HG03196 (cell line): ENCODE results near the gene VWDE.

Experiments
- ATAC-seq: cut with Tn5 transposase; IDR thresholded peaks from one replicate; pipeline ENCODE4 v1.9.1; 2021; ENCODE audit not compliant: unreplicated experiment

VWDE gene

GRCh38 chr7:12328888-12329770, 74.5 kb downstream of the VWDE start:
- ATAC-seq, result no peak

- ATAC-seq, result no peak
Observed at GRCh38 chr7:12327922-12328321, 75.7 kb downstream of the VWDE start.

- ATAC-seq, result no peak
Observed at GRCh38 chr7:12325646-12326045, 78.0 kb downstream of the VWDE start.

- peak; percentile 7 for ATAC-seq
Observed at GRCh38 chr7:12323415-12323814, 80.2 kb downstream of the VWDE start.

- peak; percentile 83 for ATAC-seq
Observed at GRCh38 chr7:12322903-12323300, 80.8 kb downstream of the VWDE start.

- no peak for ATAC-seq
Observed at GRCh38 chr7:12322284-12322902, 81.3 kb downstream of the VWDE start.

- no peak for ATAC-seq
Observed at GRCh38 chr7:12320987-12321647, 82.5 kb downstream of the VWDE start.

GRCh38 chr7:12320241-12320986, 83.3 kb downstream of the VWDE start:
- ATAC-seq, result no peak

GRCh38 chr7:12317675-12318074, 86.0 kb downstream of the VWDE start:
- no peak for ATAC-seq

- no peak for ATAC-seq
Observed at GRCh38 chr7:12316925-12317324, 86.7 kb downstream of the VWDE start.

- ATAC-seq, result no peak
Observed at GRCh38 chr7:12315049-12315448, 88.6 kb downstream of the VWDE start.

GRCh38 chr7:12314199-12314598, 89.5 kb downstream of the VWDE start:
- peak; percentile 87 for ATAC-seq

GRCh38 chr7:12305502-12305901, 98.2 kb downstream of the VWDE start:
- no peak for ATAC-seq

GRCh38 chr7:12303495-12303894, 100.2 kb downstream of the VWDE start:
- ATAC-seq, result no peak

- no peak for ATAC-seq
Observed at GRCh38 chr7:12303062-12303461, 100.6 kb downstream of the VWDE start.

GRCh38 chr7:12300415-12300814, 103.2 kb downstream of the VWDE start:
- no peak for ATAC-seq

GRCh38 chr7:12299367-12299766, 104.3 kb downstream of the VWDE start:
- ATAC-seq, result no peak

- ATAC-seq, result no peak
Observed at GRCh38 chr7:12297283-12298108, 106.2 kb downstream of the VWDE start.

GRCh38 chr7:12296051-12296570, 107.6 kb downstream of the VWDE start:
- ATAC-seq, result no peak

GRCh38 chr7:12294701-12295100, 109.0 kb downstream of the VWDE start:
- peak; percentile 69 for ATAC-seq
